CD4-positive, alpha-beta T cell treated with Interferon alpha-2 for 1 hour (primary cell): ENCODE results near the gene PDSS2.

Experiments used
- DNase-seq, 2 donors: peaks; one replicate each; pipeline ENCODE4 v3.0.0-alpha.2; 2020 to 2022

PDSS2 gene

GRCh38 chr6:107259951-107260350 is 199.4 kb downstream of the PDSS2 start:
- no peak for DNase-seq

- no peak for DNase-seq
Observed at GRCh38 chr6:107248147-107248546, 211.2 kb downstream of the PDSS2 start.

- no peak for DNase-seq
Observed at GRCh38 chr6:107246972-107247615, 212.3 kb downstream of the PDSS2 start.

- DNase-seq = no peak
Observed at GRCh38 chr6:107246249-107246971, 213.0 kb downstream of the PDSS2 start.

GRCh38 chr6:107244742-107245480 is 214.5 kb downstream of the PDSS2 start:
- DNase-seq = no peak

GRCh38 chr6:107244082-107244741 is 215.2 kb downstream of the PDSS2 start:
- DNase-seq = no peak

- no peak for DNase-seq
Observed at GRCh38 chr6:107243471-107243870, 215.9 kb downstream of the PDSS2 start.

- DNase-seq = no peak
Observed at GRCh38 chr6:107237992-107238660, 221.2 kb downstream of the PDSS2 start.

GRCh38 chr6:107235511-107235910 is 223.9 kb downstream of the PDSS2 start:
- no peak for DNase-seq

- no peak for DNase-seq
Observed at GRCh38 chr6:107235007-107235406, 224.4 kb downstream of the PDSS2 start.

GRCh38 chr6:107231243-107231642 is 228.1 kb downstream of the PDSS2 start:
- DNase-seq = no peak

GRCh38 chr6:107230448-107230847 is 228.9 kb downstream of the PDSS2 start:
- no peak for DNase-seq

- no peak for DNase-seq
Observed at GRCh38 chr6:107230024-107230423, 229.3 kb downstream of the PDSS2 start.

- no peak for DNase-seq
Observed at GRCh38 chr6:107228754-107229153, 230.6 kb downstream of the PDSS2 start.

GRCh38 chr6:107221519-107221918 is 237.8 kb downstream of the PDSS2 start:
- DNase-seq = no peak

- DNase-seq = no peak
Observed at GRCh38 chr6:107219851-107220250, 239.5 kb downstream of the PDSS2 start.

GRCh38 chr6:107218142-107218541 is 241.2 kb downstream of the PDSS2 start:
- no peak for DNase-seq

- no peak for DNase-seq
Observed at GRCh38 chr6:107217248-107217647, 242.1 kb downstream of the PDSS2 start.

- DNase-seq = no peak
Observed at GRCh38 chr6:107216197-107216933, 243.0 kb downstream of the PDSS2 start.

GRCh38 chr6:107215334-107215733 is 244.0 kb downstream of the PDSS2 start:
- no peak for DNase-seq

GRCh38 chr6:107214655-107215054 is 244.7 kb downstream of the PDSS2 start:
- no peak for DNase-seq
